Heart right ventricle (tissue), 16 donors: ENCODE results near the gene KCNJ4. TPM values are rescaled to one million over a fixed set of nuclear protein-coding genes. Genes with fewer than 3 reads are reported as not detected.
"Not testable (repeated sequence)": the region's sequence is repeated elsewhere in the genome, so short reads cannot be mapped to it uniquely, and the experiment has no call there.

ENCODE experiments used
- ATAC-seq, 8 donors: fragments of 200-7000 bp; cut with Tn5 transposase; one replicate each; pipeline ENCODE4 v1.9.1; 2020; ENCODE audit warnings: mild to moderate bottlenecking in 8 of 8, moderate library complexity in 8 of 8, moderate number of reproducible peaks in 1 of 8
- DNase-seq, 2 donors: peaks; one replicate each; pipeline ENCODE4 v3.0.0-alpha.2; 2020
- H3K27ac ChIP-seq, 10 donors: fragments of 200-600 bp; sonication (generic) in 2 of 10; one replicate each; pipeline versions ENCODE4 v1.5.0 to v1.8.0; 2020 to 2022; ENCODE audit warnings: mild to moderate bottlenecking in 3 of 10
- H3K27me3 ChIP-seq, 7 donors: fragments of 200-600 bp; one replicate each; pipeline ENCODE4 v1.8.0; 2021 to 2022; ENCODE audit warnings: mild to moderate bottlenecking in 2 of 7
- H3K36me3 ChIP-seq, 9 donors: fragments of 200-600 bp; sonication (generic) in 1 of 9; one replicate each; pipeline versions ENCODE4 v1.5.0 to v1.8.0; 2020 to 2022; ENCODE audit warnings: mild to moderate bottlenecking in 2 of 9
- H3K4me1 ChIP-seq, 9 donors: fragments of 200-600 bp; sonication (generic) in 1 of 9; one replicate each; pipeline versions ENCODE4 v1.5.0 to v1.8.0; 2020 to 2022; ENCODE audit warnings: mild to moderate bottlenecking in 4 of 9
- H3K4me3 ChIP-seq, 10 donors: fragments of 200-600 bp; sonication (generic) in 2 of 10; one replicate each; pipeline versions ENCODE4 v1.5.0 to v1.8.0; 2020 to 2022; ENCODE audit warnings: mild to moderate bottlenecking in 7 of 10, moderate library complexity in 2 of 10
- H3K9me3 ChIP-seq, 11 donors: fragments of 200-600 bp in 10 of 11; sonication (generic) in 2 of 11; one replicate each; pipeline versions ENCODE4 v1.5.0 to v1.8.0; 2013 to 2022; ENCODE audit warnings: mild to moderate bottlenecking in 2 of 11, control low read depth in 1 of 11, moderate library complexity in 1 of 11
- WGBS, 2 donors: extraction: QIAGEN DNeasy Blood & Tissue Kit; methylation state at CpG; one replicate each; pipeline ENCODE4 v1.1.7; 2013; ENCODE audit warnings: inconsistent platforms in 1 of 2; 5-methylcytosine and 5-hydroxymethylcytosine counted together
- intact Hi-C, 10 donors: fragments of 100-400 bp; cut with DNase I; formaldehyde crosslinking; loops; one replicate each; pipeline versions ENCODE4 v1.11.1 to v1.14.2; 2022
- polyA plus RNA-seq, 2 donors: library from polyadenylated mRNA; stranded (reverse); fragments of 200-250 nt; gene quantifications; one replicate each; pipeline ENCODE4 v1.2.3, GENCODE V29; 2013
- total RNA-seq, 10 donors: library from RNA; stranded (reverse); fragmentation: NEBNext Ultra II Directional in 3 of 10; extraction: Animal tissue kit (Norgen Biotek cat#: 25700) in 3 of 10; gene quantifications; one replicate each; pipeline versions ENCODE4 v1.2.1 to v1.2.4, GENCODE V29; 2021 to 2023
- TF ChIP-seq, protein P1 (sequence below), 9 donors: fragments of 200-600 bp; sonication (generic) in 2 of 9; IDR thresholded peaks; one replicate each; pipeline versions ENCODE4 v1.5.0 to v1.8.0; 2021 to 2022; ENCODE audit warnings: antibody characterized with exemption in 9 of 9, mild to moderate bottlenecking in 5 of 9, moderate library complexity in 1 of 9
- donor health status: Arrhythmogenic right ventricular cardiomyopathy.
- donor health status: ischemic (EF 13 %, LVEDD 7.1; RV severe dilation, severe dysfunction).
- donor health status: healthy with polysubstance abuse.
- donor health status: DM: no; HTN: yes; CAD: no.
- donor health status: DM: no; HTN: no; CAD: no.
- donor health status: ischemic (EF 25% LVEDD 6.9; RV normal size, moderate dysfunction).
- donor health status: ischemic (EF 25% LVEDD 5.7; RV mildly dilated, moderate dysfunction).
- donor health status: healthy.
- donor health status: DM: yes; HTN: yes; CAD: no.
- donor health status: Ischemic cardiomyopathy.
- donor health status: ischemic (EF 35%, LVEDD 5.7; RV mildly dilated, moderate dysfunction).
- donor health status: nonischemic (EF 11% LVEDD 7.7; RV severe dilation, severe dysfunction).
- donor health status: DM: yes; HTN: yes; CAD: no.
- donor health status: PGD.
- donor health status: ischemic (EF 29% LVEDD 5.4; RV normal size, mild dysfunction).
- donor health status: nonischemic (EF 23%, LVEDD 6.1; RV moderate dilation, normal function).

Gene KCNJ4
- total and polyA plus RNA-seq, 12 donors = 4.9 to 93.3 (median 33.9) TPM

DNA sequence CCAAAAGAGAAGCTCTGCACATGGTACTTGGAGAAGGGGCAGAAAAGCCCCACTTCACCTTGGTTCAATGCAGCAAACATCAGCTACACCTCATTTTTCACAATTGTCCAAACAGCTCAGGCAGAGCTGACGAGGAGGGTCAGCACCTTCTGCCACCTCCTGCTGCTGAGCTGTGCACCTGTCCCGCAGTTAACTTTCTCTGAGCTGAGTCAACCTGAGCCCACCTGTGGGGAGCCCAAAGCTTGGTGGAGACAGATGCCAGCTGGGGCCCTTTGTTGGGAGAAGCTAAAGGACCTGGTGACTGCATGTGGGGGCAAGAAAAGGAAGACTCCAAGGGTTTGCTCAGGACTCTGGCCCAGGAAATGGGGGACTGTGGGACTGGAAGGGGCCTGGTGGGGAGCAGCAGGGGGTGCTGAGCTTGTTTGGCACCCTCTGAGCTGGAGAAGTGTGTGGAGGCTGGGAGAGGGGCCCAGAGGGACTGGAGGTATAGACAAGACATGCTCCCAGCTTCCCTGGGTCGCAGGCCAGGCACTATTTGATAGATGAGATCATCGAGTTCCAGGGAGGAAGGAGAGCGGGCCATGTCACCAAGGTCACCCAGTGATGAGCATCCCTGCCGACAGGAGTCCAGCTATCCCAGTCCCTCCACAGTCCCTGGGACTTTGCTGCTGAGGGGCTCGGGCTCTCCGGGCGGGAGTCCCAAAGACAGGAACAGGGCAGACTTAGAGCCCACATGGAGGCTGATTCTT is 53.5 kb downstream of the KCNJ4 start:
- DNase-seq (no peak), ATAC-seq (no peak)
- no peaks in the 10 kb centered on the region for H3K36me3 ChIP-seq
- no peak overlapping the region for H3K4me3 ChIP-seq
- no peaks in the 10 kb centered on the region for H3K27me3 ChIP-seq
- no peaks in the 10 kb centered on the region for H3K9me3 ChIP-seq
- WGBS, 2 donors = 74 to 76% methylated on average over 9 of the region's 9 CpGs
- no peak overlapping the region for H3K27ac ChIP-seq
- H3K4me1 ChIP-seq = peaks cover 0 to 20% (median 10%) of the 10 kb centered on the region in 9 donors
- TF ChIP-seq, protein P1, sequence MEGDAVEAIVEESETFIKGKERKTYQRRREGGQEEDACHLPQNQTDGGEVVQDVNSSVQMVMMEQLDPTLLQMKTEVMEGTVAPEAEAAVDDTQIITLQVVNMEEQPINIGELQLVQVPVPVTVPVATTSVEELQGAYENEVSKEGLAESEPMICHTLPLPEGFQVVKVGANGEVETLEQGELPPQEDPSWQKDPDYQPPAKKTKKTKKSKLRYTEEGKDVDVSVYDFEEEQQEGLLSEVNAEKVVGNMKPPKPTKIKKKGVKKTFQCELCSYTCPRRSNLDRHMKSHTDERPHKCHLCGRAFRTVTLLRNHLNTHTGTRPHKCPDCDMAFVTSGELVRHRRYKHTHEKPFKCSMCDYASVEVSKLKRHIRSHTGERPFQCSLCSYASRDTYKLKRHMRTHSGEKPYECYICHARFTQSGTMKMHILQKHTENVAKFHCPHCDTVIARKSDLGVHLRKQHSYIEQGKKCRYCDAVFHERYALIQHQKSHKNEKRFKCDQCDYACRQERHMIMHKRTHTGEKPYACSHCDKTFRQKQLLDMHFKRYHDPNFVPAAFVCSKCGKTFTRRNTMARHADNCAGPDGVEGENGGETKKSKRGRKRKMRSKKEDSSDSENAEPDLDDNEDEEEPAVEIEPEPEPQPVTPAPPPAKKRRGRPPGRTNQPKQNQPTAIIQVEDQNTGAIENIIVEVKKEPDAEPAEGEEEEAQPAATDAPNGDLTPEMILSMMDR (IDR thresholded peaks at IDR 0.05) = no peak
- intact Hi-C loops = loop anchor here in 1 of 10 donors (5.0 kb wide), 1 partner anchor 101 kb away; no protein-coding TSS in a partner anchor

DNA sequence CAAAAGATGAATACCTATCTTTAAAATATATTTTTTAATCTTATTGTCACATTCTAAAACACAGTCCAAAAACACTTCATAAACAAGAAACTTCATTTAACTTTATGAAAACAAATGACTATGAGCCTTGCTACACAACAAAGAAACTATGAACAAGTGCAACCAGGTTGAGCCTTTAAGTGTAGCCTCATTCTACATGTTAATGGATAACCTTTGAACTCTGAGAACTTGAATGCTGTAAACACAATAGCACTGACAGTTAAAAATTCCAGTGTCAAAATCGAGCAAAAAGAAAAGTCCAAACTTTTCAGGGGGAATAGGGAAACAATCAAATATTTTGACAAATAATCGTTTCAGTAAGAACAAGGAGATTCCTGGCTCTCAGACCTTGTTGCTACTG is 54.7 kb downstream of the KCNJ4 start:
- not testable (repeated sequence) for H3K27ac ChIP-seq, ATAC-seq, H3K4me3 ChIP-seq, DNase-seq, H3K27me3 ChIP-seq, H3K9me3 ChIP-seq, H3K36me3 ChIP-seq
- peaks cover 2 to 33% (median 23%) of the 10 kb centered on the region in 9 donors for H3K4me1 ChIP-seq
- intact Hi-C loops = loop anchor here in 1 of 10 donors (5.0 kb wide), 1 partner anchor 102 kb away; no protein-coding TSS in a partner anchor
- 43 to 54% methylated on average over 1 to 2 of the region's 2 CpGs for WGBS, 2 donors

DNA sequence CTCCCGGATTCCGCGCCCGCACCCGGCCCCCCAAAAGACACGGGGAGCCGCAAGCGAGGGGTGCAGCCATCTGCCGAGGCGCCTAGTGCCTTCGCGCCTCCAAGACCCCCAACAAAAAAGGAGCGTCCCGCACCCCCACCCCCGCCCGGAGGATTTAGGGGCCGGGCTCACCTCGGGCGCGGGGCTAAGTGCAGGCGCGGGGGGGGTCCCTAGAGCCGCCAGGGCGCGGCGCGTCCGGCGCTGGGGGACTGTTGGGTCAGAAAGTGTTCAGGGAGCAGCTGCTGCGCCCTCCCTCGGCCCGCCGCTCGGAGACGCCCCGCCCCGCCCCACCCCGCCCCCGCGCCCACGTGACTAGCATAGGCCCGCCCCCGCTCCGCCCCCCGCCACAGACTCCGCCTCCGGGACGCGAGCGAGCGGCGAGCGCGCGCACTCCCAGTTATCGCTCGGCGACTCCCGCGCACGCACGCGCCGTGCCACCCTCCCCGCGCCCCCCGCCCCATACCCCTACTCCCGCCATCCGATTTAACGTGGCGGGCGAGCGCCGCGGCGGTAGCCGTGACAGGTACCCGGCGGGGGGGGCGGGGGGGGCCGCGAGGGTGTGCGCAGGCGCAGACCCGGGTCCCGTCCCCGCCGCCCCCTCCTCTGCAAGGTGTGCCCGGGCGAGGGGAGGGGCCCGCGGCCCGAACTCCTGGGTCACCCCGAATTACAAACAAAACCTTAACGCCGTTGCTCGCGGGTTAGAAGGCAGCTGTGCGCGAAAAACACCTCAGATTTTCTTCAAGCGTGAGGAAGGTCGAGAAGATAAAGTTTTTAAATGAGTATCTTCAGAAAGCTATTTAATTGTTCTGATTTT is 56.2 kb downstream of the KCNJ4 start:
- DNase-seq = peak; percentile 86 to 91
- TF ChIP-seq, protein P1 (IDR thresholded peaks at IDR 0.05) = peak in 2 of 9 donors; percentile 15 to 19

DNA sequence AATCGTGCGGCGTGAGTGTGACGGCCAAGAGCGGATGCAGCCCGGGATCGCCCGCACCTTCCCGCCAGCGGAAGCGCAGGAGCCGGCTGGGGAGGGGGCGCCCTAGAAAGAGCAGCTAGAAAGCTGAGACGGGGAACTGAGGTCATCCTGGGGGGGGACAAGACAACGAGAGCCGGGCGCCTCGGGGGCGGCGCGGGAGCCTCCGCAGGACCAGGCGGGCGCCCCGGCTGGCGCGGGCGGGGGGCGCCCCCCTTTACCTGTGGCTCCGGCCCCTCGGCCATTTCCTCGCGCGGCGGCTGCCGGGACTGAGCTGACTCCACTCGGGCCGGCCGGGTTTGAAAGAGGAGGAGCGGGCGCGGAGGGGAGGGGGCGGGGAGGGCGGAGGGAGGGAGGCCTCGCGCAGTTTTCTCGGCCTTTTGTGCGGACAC is 56.8 kb downstream of the KCNJ4 start:
- Histone ChIP-seq H3K27ac (peak overlapping the region; percentile 88 to 100 (median 98)), H3K4me3 (peak overlapping the region; percentile 81 to 100 (median 94)), H3K4me1 (peaks cover 2 to 49% (median 37%) of the 10 kb centered on the region in 9 donors)
- DNase-seq (peak; percentile 72 to 76), ATAC-seq (peak; percentile 74 to 90 (median 82))
- intact Hi-C loops = loop anchor here in 3 of 10 donors (5.0 kb wide), 3 partner anchors 104 to 174 kb away; partner anchors contain the start of genes DMC1 (in 2 of the 3) and DDX17 (in 1 of the 3)
- not testable (repeated sequence) for H3K9me3 ChIP-seq, H3K36me3 ChIP-seq, H3K27me3 ChIP-seq
- WGBS, 2 donors = 0 to 1% methylated on average over 18 to 48 of the region's 48 CpGs

More for the DNA sequence above, 56.2 kb downstream of the KCNJ4 start:
- H3K9me3 ChIP-seq = no peaks in the 10 kb centered on the region
- H3K36me3 ChIP-seq = no peaks in the 10 kb centered on the region
- intact Hi-C loops = loop anchor here in 3 of 10 donors (5.0 kb wide), 3 partner anchors 103 to 173 kb away; partner anchors contain the start of genes DMC1 (in 2 of the 3) and DDX17 (in 1 of the 3)
- H3K4me3 ChIP-seq = peak overlapping the region; percentile 81 to 100 (median 94)
- peaks cover 2 to 45% (median 32%) of the 10 kb centered on the region in 9 donors for H3K4me1 ChIP-seq
- H3K27me3 ChIP-seq = no peaks in the 10 kb centered on the region
- peak overlapping the region; percentile 88 to 100 (median 98) for H3K27ac ChIP-seq
- peak; percentile 89 to 94 (median 91) for ATAC-seq
- WGBS, 2 donors = 1 to 2% methylated on average over 71 to 101 of the region's 102 CpGs
